ENCODE measurements around the gene ZMYM3.

Gene ZMYM3

DNA sequence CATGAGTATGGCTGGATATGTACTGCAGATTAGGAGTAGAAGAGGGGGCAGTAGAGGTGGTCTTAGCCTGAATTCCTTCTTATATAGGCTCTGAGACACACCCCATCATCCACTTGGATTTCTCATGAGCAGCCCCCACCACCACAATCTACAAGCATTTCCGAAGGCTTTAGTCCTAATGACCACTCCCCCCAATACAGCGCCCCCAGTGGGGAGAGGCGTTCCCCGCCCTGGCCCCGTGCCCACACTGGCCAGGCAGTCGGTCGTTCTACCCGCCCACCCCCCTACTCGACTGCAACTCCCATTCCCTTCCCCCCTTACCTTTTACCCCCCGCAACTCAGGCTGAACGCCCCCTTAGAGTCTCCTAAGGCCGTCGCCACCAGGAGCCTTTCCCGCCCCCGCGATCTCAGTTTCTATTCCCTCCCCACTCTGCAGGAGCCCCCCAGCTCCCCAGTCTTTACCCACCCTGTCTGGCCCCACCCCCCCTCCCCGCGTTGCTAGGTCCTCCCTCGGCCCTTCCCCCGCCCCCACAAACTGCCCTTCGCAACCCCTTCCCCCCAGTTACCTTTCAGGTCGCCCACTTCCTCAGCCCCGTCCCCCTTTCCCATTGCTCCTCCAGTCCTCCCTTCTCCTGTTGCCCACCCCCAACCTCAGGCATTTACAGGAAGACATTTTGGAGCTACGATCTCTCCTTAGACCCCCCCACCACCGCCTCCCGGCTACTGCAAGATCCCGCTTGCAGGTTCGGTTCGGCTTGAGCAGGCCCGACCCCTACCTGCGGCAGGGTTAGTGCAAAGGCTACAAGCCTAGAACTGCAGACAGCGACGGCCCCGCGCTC, 468 bp downstream of the ZMYM3 start:
- peak; percentile 29 for DNase-seq (ENCODE audit: low spot score)

GRCh38 chrX:71252221-71252620, 1.7 kb downstream of the ZMYM3 start:
- no peak for DNase-seq (ENCODE audit: low spot score)

DNA sequence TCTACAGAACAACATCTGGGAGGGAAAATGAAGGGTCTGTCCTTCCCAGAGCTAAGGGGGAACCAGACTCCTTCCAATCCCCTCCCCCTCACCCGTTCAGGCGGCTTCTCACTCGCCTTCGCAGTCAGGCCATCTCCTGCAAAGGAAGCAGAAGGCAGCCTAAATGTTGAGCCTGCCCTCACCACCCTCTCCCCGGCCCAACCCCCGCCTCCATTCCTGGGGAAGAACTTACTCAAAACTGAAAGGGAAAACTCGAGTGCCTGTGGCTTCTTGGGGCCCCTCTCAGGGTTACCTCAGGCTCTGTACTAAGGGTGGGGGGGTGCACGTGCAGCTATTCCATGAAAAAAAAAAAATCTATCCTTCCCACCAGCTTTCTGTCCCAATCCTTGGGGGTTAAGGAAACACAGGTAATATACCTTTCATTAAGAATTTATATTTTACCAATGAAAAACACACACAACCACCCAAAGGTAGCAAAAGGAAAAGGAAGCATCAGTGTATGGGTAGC, 2.4 kb downstream of the ZMYM3 start:
- DNase-seq (ENCODE audit: low spot score) = no peak

- no peak for DNase-seq (ENCODE audit: low spot score)
Observed at GRCh38 chrX:71250841-71251240, 3.1 kb downstream of the ZMYM3 start.

DNA sequence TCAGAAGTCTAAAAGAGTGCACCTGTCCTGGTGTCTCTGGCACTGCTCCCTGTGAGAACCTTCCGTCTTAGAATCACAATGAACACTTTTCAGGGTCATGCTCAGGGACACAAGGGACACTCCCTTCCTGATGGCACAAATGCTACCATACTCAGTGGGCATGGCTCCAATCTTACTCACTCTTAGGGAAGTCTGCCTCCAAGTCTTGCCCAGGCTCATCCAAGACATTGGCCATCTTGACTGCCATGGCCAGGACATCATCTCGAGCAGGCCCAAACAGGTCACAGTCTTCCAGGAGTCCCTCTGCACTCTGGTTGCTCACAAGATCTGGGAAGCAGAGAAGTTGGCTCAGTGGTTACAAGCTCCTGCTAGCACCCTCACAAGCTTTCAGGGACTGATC, 8.8 kb downstream of the ZMYM3 start:
- no peak for DNase-seq (ENCODE audit: low spot score)

- DNase-seq (ENCODE audit: low spot score) = no peak
Observed at GRCh38 chrX:71244359-71245128, 9.4 kb downstream of the ZMYM3 start.

DNA sequence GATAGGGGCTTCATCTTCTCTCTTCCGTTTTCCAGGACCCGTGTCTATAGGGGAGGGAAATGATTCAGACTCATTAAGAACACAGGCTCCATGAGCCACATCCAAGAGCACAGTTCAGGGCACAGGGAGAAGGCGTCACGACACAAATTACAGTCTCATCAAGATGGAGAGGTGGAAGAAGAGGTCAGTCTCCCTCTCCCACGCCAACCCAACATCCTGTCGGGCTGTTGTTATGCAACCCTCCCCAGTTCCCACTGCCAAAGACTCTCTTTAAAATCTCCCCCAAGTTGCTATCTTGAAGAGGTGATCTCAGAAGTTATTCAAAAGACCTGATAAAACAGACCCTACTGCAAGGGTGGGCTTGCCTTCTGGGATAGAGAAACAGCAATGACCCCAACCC, 12.6 kb downstream of the ZMYM3 start:
- DNase-seq (ENCODE audit: low spot score) = no peak

GRCh38 chrX:71239781-71240180, 14.2 kb downstream of the ZMYM3 start:
- no peak for DNase-seq (ENCODE audit: low spot score)

DNA sequence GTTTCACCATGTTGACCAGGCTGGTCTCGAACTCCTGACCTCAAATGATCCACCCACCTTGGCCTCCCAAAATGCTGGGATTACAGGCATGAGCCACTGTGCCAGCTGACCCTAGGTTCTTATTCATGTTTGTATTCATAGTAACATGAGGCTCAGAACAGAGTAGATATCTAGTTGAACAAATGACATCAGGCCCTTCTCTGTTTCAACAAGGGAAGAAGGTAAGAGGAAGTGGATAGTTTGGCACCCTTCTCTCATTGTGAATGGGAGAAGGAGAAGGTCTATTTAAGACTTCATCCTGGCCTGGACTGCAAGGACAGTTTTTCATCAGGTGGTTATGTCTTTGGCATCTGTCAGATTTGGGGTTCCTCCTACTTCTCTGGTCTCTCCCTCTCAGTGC, 17.1 kb downstream of the ZMYM3 start:
- DNase-seq (ENCODE audit: low spot score) = no peak

GRCh38 chrX:71235482-71235881, 18.5 kb downstream of the ZMYM3 start:
- no peak for DNase-seq (ENCODE audit: low spot score)

DNA sequence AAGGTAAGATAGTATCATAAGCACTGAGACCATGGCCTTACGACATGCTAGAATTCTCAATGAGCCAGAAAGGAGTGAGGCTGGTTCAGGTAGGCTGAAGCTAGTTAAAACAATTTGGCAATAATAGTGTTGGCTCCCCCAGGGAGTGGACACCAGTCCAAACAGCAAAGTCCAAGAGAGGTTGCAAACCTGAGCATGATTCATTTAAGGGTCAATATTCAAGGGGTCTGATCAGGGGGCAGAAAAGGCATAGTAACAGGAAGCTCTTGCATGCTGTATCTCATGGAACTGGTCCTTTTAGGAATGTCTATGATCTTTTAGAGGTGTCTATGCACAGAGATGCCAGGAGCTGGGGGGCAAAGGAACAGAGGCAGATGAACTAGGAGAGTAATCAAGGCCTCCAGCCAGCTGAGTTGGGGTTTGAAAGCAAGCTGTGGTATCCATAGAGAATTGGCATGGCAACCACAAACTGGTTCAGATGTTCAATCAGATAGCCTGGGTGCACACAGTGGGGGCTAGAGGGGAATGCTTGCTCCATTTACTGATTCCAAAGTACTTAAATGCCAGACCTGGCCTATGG, 25.8 kb downstream of the ZMYM3 start:
- no peak for DNase-seq (ENCODE audit: low spot score)

DNA sequence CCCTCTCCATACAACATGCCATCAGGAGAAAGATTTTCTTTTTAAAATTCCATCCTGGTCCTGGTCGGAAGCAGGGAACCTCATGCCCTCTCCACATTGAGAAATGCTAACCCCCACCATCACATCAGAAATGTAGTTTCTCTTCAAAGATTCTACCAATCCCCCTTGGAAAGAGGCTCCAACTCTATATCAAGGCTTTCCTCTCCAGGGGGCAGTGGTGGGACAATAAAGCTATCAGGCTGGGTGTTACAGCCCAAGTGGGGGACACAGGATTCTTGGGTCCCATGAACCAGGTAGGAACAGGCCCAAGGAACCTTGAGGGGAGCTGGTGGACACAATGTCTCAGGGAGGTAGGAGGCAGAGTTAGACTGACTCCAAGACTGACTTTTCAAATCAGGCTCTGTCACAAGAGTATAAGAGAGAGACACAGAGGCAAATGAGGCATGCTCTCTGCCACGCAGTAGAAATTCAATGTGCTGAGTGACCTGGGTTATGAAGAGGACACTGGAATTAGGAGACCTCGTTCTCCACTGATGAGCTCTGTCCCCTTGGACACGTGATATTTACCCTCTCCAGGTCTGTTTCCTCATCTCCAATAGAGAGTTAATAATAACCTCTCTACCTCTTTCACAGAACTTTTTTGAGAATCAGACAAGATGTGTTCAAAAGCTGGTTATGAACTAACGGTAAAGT, 26.4 kb downstream of the ZMYM3 start:
- DNase-seq (ENCODE audit: low spot score) = no peak

GRCh38 chrX:71225676-71226075, 28.3 kb downstream of the ZMYM3 start:
- DNase-seq (ENCODE audit: low spot score) = no peak

- DNase-seq (ENCODE audit: low spot score) = no peak
Observed at GRCh38 chrX:71225009-71225408, 28.9 kb downstream of the ZMYM3 start.

GRCh38 chrX:71224098-71224708, 29.7 kb downstream of the ZMYM3 start:
- no peak for DNase-seq (ENCODE audit: low spot score)

GRCh38 chrX:71222929-71223328, 31.0 kb downstream of the ZMYM3 start, which contains the start of gene GJB1:
TSS of gene GJB1 (plus strand) at chrX:71223224. CDS start at chrX:71223708, 484 bp downstream.
- DNase-seq (ENCODE audit: low spot score) = peak; percentile 85

DNA sequence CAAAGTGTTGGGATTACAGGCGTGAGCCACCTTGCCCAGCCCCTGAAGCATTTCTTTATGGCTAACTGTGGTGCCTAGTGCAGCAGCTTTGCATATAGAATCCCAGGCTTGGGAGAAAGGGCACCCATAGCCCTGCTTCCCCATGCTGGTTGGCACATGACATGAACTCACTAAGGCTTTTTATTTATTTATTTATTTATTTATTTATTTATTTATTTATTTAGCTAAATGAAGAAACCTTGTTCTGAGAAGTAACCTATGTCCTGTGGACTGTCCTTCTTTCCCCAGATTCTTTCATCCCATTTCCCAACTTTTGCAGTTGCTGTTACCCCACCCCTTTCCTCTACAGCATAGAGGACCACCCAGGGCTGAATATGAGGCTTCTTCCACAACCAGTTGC, 32.8 kb downstream of the ZMYM3 start:
- DNase-seq (ENCODE audit: low spot score) = no peak

DNA sequence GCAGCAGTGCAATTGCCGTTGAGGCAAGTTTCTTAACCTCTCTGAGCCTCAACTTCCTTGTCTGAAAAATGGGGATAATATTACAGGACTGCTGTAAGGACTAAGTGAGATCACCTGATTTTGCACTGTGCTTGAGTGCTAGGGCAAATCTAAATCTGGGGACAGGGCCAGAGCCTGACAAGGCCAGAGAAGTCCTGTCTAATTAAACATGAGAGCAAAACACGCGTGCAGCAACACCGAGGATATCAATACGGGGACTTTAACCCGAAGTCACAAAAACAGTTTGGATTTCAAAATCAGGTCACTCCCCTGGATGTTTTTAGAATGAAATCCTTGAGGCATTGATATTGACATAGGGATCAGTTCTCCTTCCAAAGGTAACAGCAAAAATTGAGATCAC, 36.6 kb downstream of the ZMYM3 start:
- DNase-seq (ENCODE audit: low spot score) = no peak

- DNase-seq (ENCODE audit: low spot score) = no peak
Observed at GRCh38 chrX:71216485-71216884, 37.5 kb downstream of the ZMYM3 start.

GRCh38 chrX:71215338-71215912, 38.5 kb downstream of the ZMYM3 start:
- no peak for DNase-seq (ENCODE audit: low spot score)

GRCh38 chrX:71214604-71215337, 39.2 kb downstream of the ZMYM3 start:
- DNase-seq (ENCODE audit: low spot score) = no peak

Measured in Ammon's horn (tissue), 1 donor.